A673 (cell line): ENCODE data around the gene FAM163A.

Experiments used
- EZH2 ChIP-seq: fragments of 200-600 bp; sonication (generic); IDR thresholded peaks from 2 replicates; pipeline ENCODE4 v1.6.1; 2017; ENCODE audit warnings: borderline replicate concordance, low read depth, mild to moderate bottlenecking, mixed read lengths, antibody characterized with exemption, low read length; ENCODE audit not compliant: poor library complexity, severe bottlenecking
- TF ChIP-seq, protein P1 (sequence below): fragments of 300-800, 200-600 bp; sonication (generic); conservative IDR thresholded peaks from 2 replicates; pipeline ENCODE4 v1.5.1; 2017; ENCODE audit warnings: low read depth, mild to moderate bottlenecking, antibody characterized with exemption, low read length, moderate library complexity, mixed read lengths

DNA sequence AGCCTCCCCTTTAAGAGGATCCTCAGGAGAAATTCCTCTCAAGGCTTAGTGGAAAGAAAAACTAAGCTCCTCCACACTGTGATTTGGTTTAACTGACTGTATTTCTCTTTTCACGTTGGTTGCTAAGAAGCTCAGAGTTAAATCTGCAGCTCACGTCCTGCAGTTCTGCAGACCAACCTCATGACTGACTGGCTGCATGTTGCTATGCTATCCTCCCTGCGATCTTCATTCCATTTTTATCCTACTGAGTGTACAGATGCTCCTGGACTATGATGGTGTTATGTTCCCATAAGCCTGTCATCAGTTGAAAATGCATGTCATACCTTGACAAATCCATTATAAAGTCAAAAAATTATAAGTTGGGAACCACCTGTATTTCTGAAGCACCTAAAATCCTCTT lies 34.6 kb downstream of the FAM163A start:
- TF ChIP-seq, protein P1, sequence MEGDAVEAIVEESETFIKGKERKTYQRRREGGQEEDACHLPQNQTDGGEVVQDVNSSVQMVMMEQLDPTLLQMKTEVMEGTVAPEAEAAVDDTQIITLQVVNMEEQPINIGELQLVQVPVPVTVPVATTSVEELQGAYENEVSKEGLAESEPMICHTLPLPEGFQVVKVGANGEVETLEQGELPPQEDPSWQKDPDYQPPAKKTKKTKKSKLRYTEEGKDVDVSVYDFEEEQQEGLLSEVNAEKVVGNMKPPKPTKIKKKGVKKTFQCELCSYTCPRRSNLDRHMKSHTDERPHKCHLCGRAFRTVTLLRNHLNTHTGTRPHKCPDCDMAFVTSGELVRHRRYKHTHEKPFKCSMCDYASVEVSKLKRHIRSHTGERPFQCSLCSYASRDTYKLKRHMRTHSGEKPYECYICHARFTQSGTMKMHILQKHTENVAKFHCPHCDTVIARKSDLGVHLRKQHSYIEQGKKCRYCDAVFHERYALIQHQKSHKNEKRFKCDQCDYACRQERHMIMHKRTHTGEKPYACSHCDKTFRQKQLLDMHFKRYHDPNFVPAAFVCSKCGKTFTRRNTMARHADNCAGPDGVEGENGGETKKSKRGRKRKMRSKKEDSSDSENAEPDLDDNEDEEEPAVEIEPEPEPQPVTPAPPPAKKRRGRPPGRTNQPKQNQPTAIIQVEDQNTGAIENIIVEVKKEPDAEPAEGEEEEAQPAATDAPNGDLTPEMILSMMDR = no peak
- TF ChIP-seq EZH2 = no peak
